ENCODE results near the gene EPHB6. TPM values are rescaled to one million over a fixed set of nuclear protein-coding genes. Genes with fewer than 3 reads are reported as not detected.

The EPHB6 gene
- total RNA-seq, 1 donor from 2014 or later = 15.7 TPM

DNA sequence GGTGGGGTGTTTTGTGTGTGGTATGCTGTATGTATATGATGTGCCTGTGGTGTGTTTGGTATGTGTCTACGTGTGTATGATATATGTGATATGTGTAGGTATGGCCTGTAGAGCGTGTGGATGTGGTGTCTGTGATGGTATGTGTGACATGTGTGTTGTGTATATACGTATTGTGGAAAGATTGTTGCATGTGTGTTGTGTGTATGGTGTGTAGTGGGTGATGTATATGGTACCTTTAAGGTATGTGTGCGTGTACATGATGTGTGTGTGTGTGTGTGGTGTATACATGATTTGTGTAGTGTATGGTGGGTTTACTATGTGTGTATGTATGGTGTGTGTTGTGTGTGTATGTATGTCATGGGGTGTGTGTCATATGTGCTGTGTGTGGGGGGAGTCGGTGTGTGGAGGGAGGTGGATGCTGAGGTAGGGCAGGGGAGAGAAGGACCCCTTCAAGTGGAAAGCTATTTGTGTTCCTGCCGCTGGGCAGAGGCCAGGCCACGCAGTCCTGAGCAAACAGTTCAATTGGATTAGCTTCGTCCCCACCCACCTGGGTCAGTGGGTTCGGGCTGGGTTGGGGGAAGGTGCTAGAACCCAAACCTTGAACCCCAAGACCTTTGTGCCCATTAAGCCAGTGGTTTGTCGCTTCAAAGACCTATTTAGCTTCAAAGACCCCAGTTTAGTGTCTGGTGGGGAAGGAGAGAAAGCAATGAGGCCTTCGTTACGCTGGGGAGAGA, 32.6 kb downstream of the EPHB6 start:
- DNase-seq (ENCODE audit: low read depth) (no peak), FAIRE-seq (no peak)
- Histone ChIP-seq H3K79me2 (ENCODE audit: insufficient read depth, low read length) (no peaks in the 10 kb centered on the region), H3K36me3 (ENCODE audit: insufficient read depth, low read length) (no peaks in the 10 kb centered on the region), H3K9ac (ENCODE audit: low read length) (no peak overlapping the region), H4K20me1 (ENCODE audit: insufficient read depth, low read length) (no peaks in the 10 kb centered on the region), H3K27ac (ENCODE audit: low read depth, low read length) (no peak overlapping the region), H3K4me3 (ENCODE audit: insufficient read depth, low read depth, low read length) (no peak overlapping the region), H3K4me2 (ENCODE audit: low read length) (no peak overlapping the region), H3K4me1 (ENCODE audit: insufficient read depth, low read length) (no peaks in the 10 kb centered on the region), H3K9me3 (ENCODE audit: insufficient read depth, low read depth, low read length) (no peaks in the 10 kb centered on the region), H2AFZ (ENCODE audit: low read depth, low read length) (no peak overlapping the region), H3K27me3 (ENCODE audit: insufficient read depth, low read length) (peaks cover 2% of the 10 kb centered on the region)
- H3K36me3 Mint-ChIP-seq (ENCODE audit: low read depth, unreplicated experiment) = no peaks in the 10 kb centered on the region
- H3K9me3 Mint-ChIP-seq (ENCODE audit: unreplicated experiment) = no peaks in the 10 kb centered on the region
- no peaks in the 10 kb centered on the region for H3K4me1 Mint-ChIP-seq (ENCODE audit: low read depth, unreplicated experiment)
- peaks cover 17% of the 10 kb centered on the region for H3K27me3 Mint-ChIP-seq (ENCODE audit: low read depth, unreplicated experiment)
- no peak overlapping the region for H3K4me3 Mint-ChIP-seq (ENCODE audit: unreplicated experiment)
- no peak for TF ChIP-seq EZH2 (IDR thresholded peaks at IDR 0.05; ENCODE audit: insufficient read depth, low read length)
- TF ChIP-seq, protein P1, sequence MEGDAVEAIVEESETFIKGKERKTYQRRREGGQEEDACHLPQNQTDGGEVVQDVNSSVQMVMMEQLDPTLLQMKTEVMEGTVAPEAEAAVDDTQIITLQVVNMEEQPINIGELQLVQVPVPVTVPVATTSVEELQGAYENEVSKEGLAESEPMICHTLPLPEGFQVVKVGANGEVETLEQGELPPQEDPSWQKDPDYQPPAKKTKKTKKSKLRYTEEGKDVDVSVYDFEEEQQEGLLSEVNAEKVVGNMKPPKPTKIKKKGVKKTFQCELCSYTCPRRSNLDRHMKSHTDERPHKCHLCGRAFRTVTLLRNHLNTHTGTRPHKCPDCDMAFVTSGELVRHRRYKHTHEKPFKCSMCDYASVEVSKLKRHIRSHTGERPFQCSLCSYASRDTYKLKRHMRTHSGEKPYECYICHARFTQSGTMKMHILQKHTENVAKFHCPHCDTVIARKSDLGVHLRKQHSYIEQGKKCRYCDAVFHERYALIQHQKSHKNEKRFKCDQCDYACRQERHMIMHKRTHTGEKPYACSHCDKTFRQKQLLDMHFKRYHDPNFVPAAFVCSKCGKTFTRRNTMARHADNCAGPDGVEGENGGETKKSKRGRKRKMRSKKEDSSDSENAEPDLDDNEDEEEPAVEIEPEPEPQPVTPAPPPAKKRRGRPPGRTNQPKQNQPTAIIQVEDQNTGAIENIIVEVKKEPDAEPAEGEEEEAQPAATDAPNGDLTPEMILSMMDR (IDR thresholded peaks at IDR 0.05; ENCODE audit: insufficient read depth, low read depth, low read length) = no peak
- no peak overlapping the region for H3K27ac Mint-ChIP-seq (ENCODE audit: unreplicated experiment)

DNA sequence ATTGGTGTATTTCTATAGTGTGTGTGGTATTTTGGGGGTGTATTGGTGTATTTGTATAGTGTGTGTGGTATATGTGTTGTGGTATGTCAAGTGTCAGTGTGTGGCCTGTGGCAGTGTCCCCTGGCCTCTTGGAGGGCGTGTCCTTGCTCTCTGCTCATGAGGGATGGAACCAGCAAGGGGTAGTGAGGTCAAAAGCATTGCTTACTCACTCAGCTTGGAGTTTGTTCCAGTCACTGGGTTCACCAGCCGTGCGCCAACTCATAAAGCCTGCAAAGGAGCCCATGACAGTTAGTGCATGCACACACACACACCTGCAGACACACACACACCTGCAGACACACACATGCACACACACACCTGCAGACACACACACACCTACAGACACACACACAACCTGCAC, 34.9 kb downstream of the EPHB6 start:
- TF ChIP-seq EZH2 (IDR thresholded peaks at IDR 0.05; ENCODE audit: insufficient read depth, low read length) = no peak
- TF ChIP-seq, protein P1 (IDR thresholded peaks at IDR 0.05; ENCODE audit: insufficient read depth, low read depth, low read length) = no peak
- H3K27me3 Mint-ChIP-seq (ENCODE audit: low read depth, unreplicated experiment) = peaks cover 20% of the 10 kb centered on the region
- no peaks in the 10 kb centered on the region for H3K36me3 Mint-ChIP-seq (ENCODE audit: low read depth, unreplicated experiment)
- H3K27ac ChIP-seq (ENCODE audit: low read depth, low read length) = no peak overlapping the region
- peaks cover 2% of the 10 kb centered on the region for H3K27me3 ChIP-seq (ENCODE audit: insufficient read depth, low read length)
- no peak overlapping the region for H3K4me3 Mint-ChIP-seq (ENCODE audit: unreplicated experiment)
- no peak overlapping the region for H2AFZ ChIP-seq (ENCODE audit: low read depth, low read length)
- no peaks in the 10 kb centered on the region for H3K79me2 ChIP-seq (ENCODE audit: insufficient read depth, low read length)
- H3K4me2 ChIP-seq (ENCODE audit: low read length) = no peak overlapping the region
- H3K9me3 ChIP-seq (ENCODE audit: insufficient read depth, low read depth, low read length) = no peaks in the 10 kb centered on the region
- H4K20me1 ChIP-seq (ENCODE audit: insufficient read depth, low read length) = no peaks in the 10 kb centered on the region
- no peak overlapping the region for H3K27ac Mint-ChIP-seq (ENCODE audit: unreplicated experiment)
- no peaks in the 10 kb centered on the region for H3K36me3 ChIP-seq (ENCODE audit: insufficient read depth, low read length)
- FAIRE-seq (no peak), DNase-seq (ENCODE audit: low read depth) (no peak)
- H3K4me1 Mint-ChIP-seq (ENCODE audit: low read depth, unreplicated experiment) = no peaks in the 10 kb centered on the region
- H3K4me3 ChIP-seq (ENCODE audit: insufficient read depth, low read depth, low read length) = no peak overlapping the region
- H3K4me1 ChIP-seq (ENCODE audit: insufficient read depth, low read length) = no peaks in the 10 kb centered on the region
- H3K9me3 Mint-ChIP-seq (ENCODE audit: unreplicated experiment) = no peaks in the 10 kb centered on the region
- no peak overlapping the region for H3K9ac ChIP-seq (ENCODE audit: low read length)

DNA sequence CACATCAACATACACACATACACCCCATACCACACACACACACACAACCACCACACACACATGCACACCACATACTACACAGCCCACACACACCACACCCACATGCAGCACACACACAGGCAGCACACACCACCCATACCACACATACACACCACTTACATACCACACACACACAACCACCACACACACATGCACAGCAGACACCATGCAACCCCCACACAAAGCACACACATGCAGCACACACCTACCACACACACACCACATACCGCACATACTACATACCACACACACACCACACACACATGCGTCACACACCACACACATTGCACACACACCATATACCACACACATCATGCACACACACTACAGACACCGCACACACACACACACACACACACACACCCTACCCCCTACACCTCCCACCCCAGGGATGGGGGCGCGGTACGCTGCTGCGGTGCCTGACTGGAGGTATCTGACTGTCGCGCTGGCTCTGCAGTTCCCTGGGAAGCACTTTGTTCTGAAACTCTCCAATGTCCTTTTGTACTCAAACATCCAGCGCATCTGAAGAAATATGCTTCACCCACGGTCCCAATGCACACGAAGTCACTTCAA, 36.1 kb downstream of the EPHB6 start:
- Mint-ChIP-seq H3K27me3 (ENCODE audit: low read depth, unreplicated experiment) (peaks cover 25% of the 10 kb centered on the region), H3K4me1 (ENCODE audit: low read depth, unreplicated experiment) (no peaks in the 10 kb centered on the region), H3K27ac (ENCODE audit: unreplicated experiment) (no peak overlapping the region), H3K36me3 (ENCODE audit: low read depth, unreplicated experiment) (no peaks in the 10 kb centered on the region), H3K9me3 (ENCODE audit: unreplicated experiment) (no peaks in the 10 kb centered on the region), H3K4me3 (ENCODE audit: unreplicated experiment) (no peak overlapping the region)
- Histone ChIP-seq H3K27me3 (ENCODE audit: insufficient read depth, low read length) (peaks cover 5% of the 10 kb centered on the region), H3K9me3 (ENCODE audit: insufficient read depth, low read depth, low read length) (no peaks in the 10 kb centered on the region), H3K36me3 (ENCODE audit: insufficient read depth, low read length) (no peaks in the 10 kb centered on the region), H3K4me3 (ENCODE audit: insufficient read depth, low read depth, low read length) (no peak overlapping the region), H2AFZ (ENCODE audit: low read depth, low read length) (no peak overlapping the region), H3K4me1 (ENCODE audit: insufficient read depth, low read length) (no peaks in the 10 kb centered on the region), H3K27ac (ENCODE audit: low read depth, low read length) (no peak overlapping the region), H3K4me2 (ENCODE audit: low read length) (no peak overlapping the region), H3K9ac (ENCODE audit: low read length) (no peak overlapping the region), H3K79me2 (ENCODE audit: insufficient read depth, low read length) (no peaks in the 10 kb centered on the region), H4K20me1 (ENCODE audit: insufficient read depth, low read length) (no peaks in the 10 kb centered on the region)
- DNase-seq (ENCODE audit: low read depth) (no peak), FAIRE-seq (no peak)
- TF ChIP-seq EZH2 (IDR thresholded peaks at IDR 0.05; ENCODE audit: insufficient read depth, low read length) = no peak
- TF ChIP-seq, protein P1 (IDR thresholded peaks at IDR 0.05; ENCODE audit: insufficient read depth, low read depth, low read length) = no peak
